D721Med (cell line): ENCODE measurements around the gene ASB2.
A peak's percentile ranks its signal among the peaks of the same experiment; 100 is the strongest.

Experiments used
- DNase-seq: peaks from one replicate; pipeline ENCODE4 v3.0.0; 2011; ENCODE audit warnings: low spot score; ENCODE audit not compliant: insufficient read length
- FAIRE-seq: peaks from 2 replicates; lab custom pipeline; 2011; peaks lifted over from hg19 to GRCh38; lab: Jason Lieb, UNC
- CTCF ChIP-seq: IDR thresholded peaks from 2 replicates; pipeline ENCODE4 v1.5.1; 2012; ENCODE audit warnings: mild to moderate bottlenecking, control low read depth; ENCODE audit not compliant: insufficient read depth; ENCODE audit errors: missing control alignments

Gene ASB2

DNA sequence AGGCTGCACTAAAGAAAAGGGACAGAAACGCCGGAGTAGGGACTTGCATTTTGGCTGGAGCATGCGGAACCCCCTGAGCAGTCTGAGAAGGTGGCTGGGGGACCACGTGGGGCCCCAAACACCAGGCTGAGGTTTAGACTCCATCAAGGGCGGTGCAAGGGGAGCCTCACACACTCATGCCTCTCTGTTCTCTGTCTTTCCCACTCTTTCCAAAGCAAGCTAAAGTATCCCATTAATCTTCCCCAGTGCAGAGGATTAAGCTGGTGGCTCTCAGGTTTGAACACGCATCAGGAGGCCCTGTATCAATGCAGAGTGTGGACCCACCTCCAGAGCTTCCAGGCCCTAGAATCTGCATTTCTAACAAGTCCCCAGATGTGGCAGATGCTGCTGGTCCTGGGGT is 34.3 kb upstream of the ASB2 start:
- FAIRE-seq (no peak), DNase-seq (peak; percentile 52)
- TF ChIP-seq CTCF: no peak

GRCh38 chr14:94009767-94010166 is 33.4 kb upstream of the ASB2 start:
- FAIRE-seq (no peak), DNase-seq (no peak)

DNA sequence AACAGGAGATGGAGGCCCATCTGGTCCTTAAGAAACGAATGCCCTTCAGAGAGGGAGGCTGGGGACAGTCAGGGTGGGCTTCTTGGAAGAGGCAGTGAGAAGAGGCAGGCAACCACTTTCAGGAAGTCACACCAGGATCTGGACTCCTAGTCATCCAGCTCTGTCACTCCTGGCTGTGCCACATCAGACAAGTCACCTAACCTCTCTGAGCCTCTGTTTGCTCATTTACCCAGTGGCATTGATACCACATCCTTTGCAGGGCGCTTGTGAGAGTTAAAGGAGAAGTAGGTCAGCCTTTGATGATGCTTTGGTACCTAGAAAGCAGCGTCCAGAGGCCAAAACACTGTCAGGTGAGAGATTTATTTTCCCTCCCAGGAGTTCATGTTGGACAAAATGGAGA is 31.9 kb upstream of the ASB2 start:
- no peak for FAIRE-seq
- TF ChIP-seq CTCF: no peak

More at GRCh38 chr14:94009767-94010166, 33.4 kb upstream of the ASB2 start:
- no peak for TF ChIP-seq CTCF

DNA sequence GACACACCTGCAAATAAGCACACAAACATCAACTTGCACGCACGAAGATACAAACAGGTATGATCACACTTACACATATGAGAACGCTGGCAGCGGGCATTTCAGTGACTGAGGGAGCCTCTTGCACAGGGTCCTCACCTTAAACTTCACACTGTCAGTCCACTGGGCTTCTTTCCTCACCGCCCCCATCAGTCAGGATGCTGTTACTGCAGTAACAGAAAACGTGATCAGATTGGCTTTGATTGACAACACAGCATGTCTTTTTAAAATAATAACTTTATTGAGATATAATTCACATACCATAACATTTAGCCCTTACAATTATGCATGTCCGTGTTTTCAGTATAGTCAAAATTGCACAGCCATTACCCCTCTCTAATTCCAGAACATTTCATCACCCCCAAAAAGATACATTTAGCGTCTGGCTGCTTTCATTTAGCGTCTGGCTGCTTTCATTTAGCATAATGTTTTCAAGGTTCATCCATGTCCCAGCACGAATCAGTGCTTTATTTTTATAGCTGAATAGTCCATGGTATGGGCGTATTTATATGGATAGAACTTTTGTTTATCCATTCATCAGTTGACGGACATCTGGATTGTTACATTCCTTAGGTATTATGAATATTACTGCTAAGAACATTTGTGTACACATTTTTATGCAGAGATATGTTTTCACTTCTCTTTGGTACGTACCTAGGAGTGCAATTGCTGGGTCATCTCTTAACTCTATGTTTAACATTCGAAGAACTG is 29.1 kb upstream of the ASB2 start:
- DNase-seq (no peak), FAIRE-seq (no peak)
- TF ChIP-seq CTCF: peak; percentile 26

More for the DNA sequence above, 31.9 kb upstream of the ASB2 start:
- no peak for DNase-seq

GRCh38 chr14:94004015-94004414 is 27.6 kb upstream of the ASB2 start:
- no peak for TF ChIP-seq CTCF
- DNase-seq (no peak), FAIRE-seq (no peak)

DNA sequence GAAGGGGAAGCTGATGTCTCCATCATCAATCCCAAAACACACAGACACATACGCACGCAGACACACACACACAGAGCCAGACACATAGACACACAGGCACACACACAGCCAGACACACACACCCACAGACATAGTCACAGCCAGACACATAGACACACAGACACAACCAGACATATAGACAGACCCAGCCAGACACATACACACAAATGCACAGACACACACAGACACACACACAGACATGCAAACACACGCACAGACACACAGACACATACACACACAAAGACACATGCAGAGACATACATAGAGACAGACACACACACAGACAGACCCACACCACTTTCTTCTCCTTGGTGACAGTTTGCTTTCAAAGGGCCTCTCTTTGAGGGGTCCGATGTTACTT is 27.0 kb upstream of the ASB2 start:
- FAIRE-seq (no peak), DNase-seq (no peak)
- no peak for TF ChIP-seq CTCF
